Adipocyte (in vitro differentiated cells): ENCODE measurements around the gene FBXL7.

Experiments
- DNase-seq: peaks from one replicate; pipeline ENCODE4 v3.0.0-alpha.2; 2015; ENCODE audit warnings: low read depth
- H3K27me3 ChIP-seq: replicated peaks from 2 replicates; pipeline ENCODE4 v1.7.0; 2013; ENCODE audit warnings: mild to moderate bottlenecking, low read length, moderate library complexity; ENCODE audit not compliant: control insufficient read depth, insufficient read depth
- H3K36me3 ChIP-seq: 2 replicates; pipeline ENCODE4 v1.7.0; 2013; ENCODE audit warnings: low read length, mild to moderate bottlenecking, moderate library complexity; ENCODE audit not compliant: control insufficient read depth, insufficient read depth, severe bottlenecking
- H3K4me1 ChIP-seq: 2 replicates; pipeline ENCODE4 v1.7.0; 2013; ENCODE audit warnings: mild to moderate bottlenecking, low read length, moderate library complexity; ENCODE audit not compliant: control insufficient read depth, insufficient read depth
- H3K4me3 ChIP-seq: 2 replicates; pipeline ENCODE4 v1.7.0; 2013; ENCODE audit warnings: mild to moderate bottlenecking, low read length, moderate library complexity
- H3K9ac ChIP-seq: 2 replicates; pipeline ENCODE4 v1.7.0; 2013; ENCODE audit warnings: mild to moderate bottlenecking, low read length, moderate library complexity
- H3K9me3 ChIP-seq: 2 replicates; pipeline ENCODE4 v1.7.0; 2013; ENCODE audit warnings: mild to moderate bottlenecking, low read length, moderate library complexity; ENCODE audit not compliant: control insufficient read depth

Gene FBXL7

GRCh38 chr5:15506146-15506545 is 6.2 kb downstream of the FBXL7 start:
- Histone ChIP-seq H3K4me1 (peaks cover 24% of the 10 kb centered on the region), H3K4me3 (no peak overlapping the region), H3K9ac (no peak overlapping the region), H3K36me3 (peaks cover 4% of the 10 kb centered on the region), H3K27me3 (no peaks in the 10 kb centered on the region), H3K9me3 (no peaks in the 10 kb centered on the region)
- DNase-seq = no peak

GRCh38 chr5:15506897-15507296 is 6.9 kb downstream of the FBXL7 start:
- peaks cover 4% of the 10 kb centered on the region for H3K36me3 ChIP-seq
- H3K9ac ChIP-seq = no peak overlapping the region
- H3K4me1 ChIP-seq = peaks cover 28% of the 10 kb centered on the region
- H3K4me3 ChIP-seq = no peak overlapping the region
- no peak for DNase-seq
- H3K27me3 ChIP-seq = no peaks in the 10 kb centered on the region
- no peaks in the 10 kb centered on the region for H3K9me3 ChIP-seq

- H3K4me3 ChIP-seq = no peak overlapping the region
- H3K36me3 ChIP-seq = no peaks in the 10 kb centered on the region
- peak overlapping the region; percentile 31 for H3K9ac ChIP-seq
- H3K4me1 ChIP-seq = peaks cover 24% of the 10 kb centered on the region
- H3K27me3 ChIP-seq = no peaks in the 10 kb centered on the region
- no peaks in the 10 kb centered on the region for H3K9me3 ChIP-seq
- peak; percentile 81 for DNase-seq
Measured at GRCh38 chr5:15510092-15510491, 10.1 kb downstream of the FBXL7 start.

- no peak overlapping the region for H3K4me3 ChIP-seq
- peak; percentile 74 for DNase-seq
- H3K9me3 ChIP-seq = no peaks in the 10 kb centered on the region
- no peaks in the 10 kb centered on the region for H3K36me3 ChIP-seq
- H3K9ac ChIP-seq = no peak overlapping the region
- H3K27me3 ChIP-seq = no peaks in the 10 kb centered on the region
- H3K4me1 ChIP-seq = peaks cover 29% of the 10 kb centered on the region
Measured at GRCh38 chr5:15510831-15511230, 10.9 kb downstream of the FBXL7 start.

- Histone ChIP-seq H3K27me3 (no peaks in the 10 kb centered on the region), H3K4me3 (no peak overlapping the region), H3K9me3 (no peaks in the 10 kb centered on the region)
Measured at GRCh38 chr5:15513431-15513830, 13.5 kb downstream of the FBXL7 start.

GRCh38 chr5:15513911-15514310 is 13.9 kb downstream of the FBXL7 start:
- Histone ChIP-seq H3K4me3 (no peak overlapping the region), H3K36me3 (no peaks in the 10 kb centered on the region), H3K9ac (no peak overlapping the region), H3K9me3 (no peaks in the 10 kb centered on the region), H3K4me1 (peaks cover 29% of the 10 kb centered on the region), H3K27me3 (no peaks in the 10 kb centered on the region)
- no peak for DNase-seq

More at GRCh38 chr5:15513431-15513830, 13.5 kb downstream of the FBXL7 start:
- no peak for DNase-seq
- Histone ChIP-seq H3K36me3 (no peaks in the 10 kb centered on the region), H3K9ac (no peak overlapping the region), H3K4me1 (peaks cover 29% of the 10 kb centered on the region)

GRCh38 chr5:15515229-15515628 is 15.2 kb downstream of the FBXL7 start:
- no peaks in the 10 kb centered on the region for H3K27me3 ChIP-seq
- H3K4me3 ChIP-seq = no peak overlapping the region
- no peaks in the 10 kb centered on the region for H3K9me3 ChIP-seq
- H3K36me3 ChIP-seq = no peaks in the 10 kb centered on the region
- DNase-seq = peak; percentile 21
- H3K4me1 ChIP-seq = peaks cover 24% of the 10 kb centered on the region
- H3K9ac ChIP-seq = no peak overlapping the region

- Histone ChIP-seq H3K9me3 (no peaks in the 10 kb centered on the region), H3K4me3 (no peak overlapping the region), H3K27me3 (no peaks in the 10 kb centered on the region), H3K9ac (no peak overlapping the region), H3K36me3 (no peaks in the 10 kb centered on the region), H3K4me1 (peaks cover 14% of the 10 kb centered on the region)
- no peak for DNase-seq
Measured at GRCh38 chr5:15516486-15516885, 16.5 kb downstream of the FBXL7 start.

- no peak for DNase-seq
- H3K4me3 ChIP-seq = no peak overlapping the region
- H3K4me1 ChIP-seq = peaks cover 17% of the 10 kb centered on the region
- no peaks in the 10 kb centered on the region for H3K9me3 ChIP-seq
- no peaks in the 10 kb centered on the region for H3K27me3 ChIP-seq
- no peaks in the 10 kb centered on the region for H3K36me3 ChIP-seq
- H3K9ac ChIP-seq = no peak overlapping the region
Measured at GRCh38 chr5:15518786-15519185, 18.8 kb downstream of the FBXL7 start.

- Histone ChIP-seq H3K4me3 (no peak overlapping the region), H3K9me3 (no peaks in the 10 kb centered on the region), H3K36me3 (no peaks in the 10 kb centered on the region), H3K27me3 (no peaks in the 10 kb centered on the region), H3K9ac (no peak overlapping the region), H3K4me1 (peaks cover 11% of the 10 kb centered on the region)
- DNase-seq = no peak
Measured at GRCh38 chr5:15520856-15521255, 20.9 kb downstream of the FBXL7 start.

GRCh38 chr5:15521381-15522186 is 21.6 kb downstream of the FBXL7 start:
- Histone ChIP-seq H3K27me3 (no peaks in the 10 kb centered on the region), H3K4me3 (peak overlapping the region; percentile 39), H3K4me1 (peaks cover 11% of the 10 kb centered on the region), H3K36me3 (no peaks in the 10 kb centered on the region), H3K9ac (no peak overlapping the region), H3K9me3 (no peaks in the 10 kb centered on the region)
- peak; percentile 29 for DNase-seq

- peaks cover 11% of the 10 kb centered on the region for H3K4me1 ChIP-seq
- DNase-seq = peak; percentile 46
- no peaks in the 10 kb centered on the region for H3K9me3 ChIP-seq
- no peak overlapping the region for H3K9ac ChIP-seq
- H3K36me3 ChIP-seq = no peaks in the 10 kb centered on the region
- no peak overlapping the region for H3K4me3 ChIP-seq
- H3K27me3 ChIP-seq = no peaks in the 10 kb centered on the region
Measured at GRCh38 chr5:15522187-15522520, 22.2 kb downstream of the FBXL7 start.
